SU-DHL-6 (cell line): Measurements from ENCODE around the gene MAN2A2.
A peak's percentile ranks its signal among the peaks of the same experiment; 100 is the strongest.

Experiments used
- H2AFZ ChIP-seq: fragments of 200-600 bp; sonication (generic); 2 replicates; pipeline ENCODE4 v1.6.1; 2014; ENCODE audit warnings: low read depth, mild to moderate bottlenecking, moderate library complexity, mixed read lengths, antibody characterized with exemption, low read length; ENCODE audit not compliant: severe bottlenecking
- H3F3A ChIP-seq: fragments of 200-600 bp; shearing (Covaris generic); 2 replicates; pipeline ENCODE4 v1.6.0; 2016; ENCODE audit warnings: antibody characterized with exemption, mild to moderate bottlenecking; ENCODE audit not compliant: insufficient read depth
- H3K27ac ChIP-seq: fragments of 200-600 bp; sonication (generic); 2 replicates; pipeline ENCODE4 v1.5.1; 2016; ENCODE audit warnings: low read depth, mild to moderate bottlenecking, low read length, moderate library complexity, mixed read lengths
- H3K27me3 ChIP-seq: fragments of 200-600 bp; sonication (generic), shearing (Covaris generic); 2 replicates; pipeline ENCODE4 v1.6.0; 2014; ENCODE audit warnings: mild to moderate bottlenecking, low read length
- H3K36me3 ChIP-seq: fragments of 200-600 bp; sonication (generic); 2 replicates; pipeline ENCODE4 v1.6.1; 2014; ENCODE audit warnings: mild to moderate bottlenecking, low read length, mixed read lengths
- H3K4me2 ChIP-seq: fragments of 300-600, 200-600 bp; shearing (Covaris generic), sonication (generic); 2 replicates; pipeline ENCODE4 v1.6.0; 2014; ENCODE audit warnings: low read length, low read depth, mild to moderate bottlenecking; ENCODE audit not compliant: poor library complexity, severe bottlenecking
- H3K4me3 ChIP-seq: fragments of 200-600 bp; sonication (generic); 2 replicates; pipeline ENCODE4 v1.5.1; 2014; ENCODE audit warnings: antibody characterized with exemption, low read length, mild to moderate bottlenecking, mixed read lengths; ENCODE audit not compliant: insufficient read depth, poor library complexity, severe bottlenecking
- H3K79me2 ChIP-seq: fragments of 200-600 bp; sonication (generic); 2 replicates; pipeline ENCODE4 v1.6.1; 2014; ENCODE audit warnings: mild to moderate bottlenecking, low read length, moderate library complexity; ENCODE audit not compliant: insufficient read depth
- H3K9ac ChIP-seq: fragments of 200-600 bp; sonication (generic); 2 replicates; pipeline ENCODE4 v1.7.0; 2014; ENCODE audit warnings: mild to moderate bottlenecking, low read length
- H3K9me2 ChIP-seq: fragments of 200-600 bp; sonication (generic); replicated peaks from 2 replicates; pipeline ENCODE4 v1.6.1; 2014; ENCODE audit warnings: low read length; ENCODE audit not compliant: insufficient read depth
- H3K9me3 ChIP-seq: fragments of 200-600 bp; sonication (generic); 2 replicates; pipeline ENCODE4 v1.6.1; 2014; ENCODE audit warnings: low read length, mixed read lengths; ENCODE audit not compliant: insufficient read depth
- H4K20me1 ChIP-seq: fragments of 200-600 bp; sonication (generic); 2 replicates; pipeline ENCODE4 v1.6.1; 2014; ENCODE audit warnings: low read depth, mild to moderate bottlenecking, antibody characterized with exemption, low read length, moderate library complexity, mixed read lengths
- CTCF ChIP-seq: fragments of 200-600 bp; sonication (generic); IDR thresholded peaks from one replicate; pipeline ENCODE4 v1.5.1; 2017; ENCODE audit warnings: antibody characterized with exemption, mild to moderate bottlenecking, low read length, moderate library complexity; ENCODE audit not compliant: insufficient read depth, poor library complexity, severe bottlenecking
- EZH2phosphoT487 ChIP-seq: fragments of 200-600 bp; sonication (generic), shearing (Covaris generic); conservative IDR thresholded peaks from 2 replicates; pipeline ENCODE4 v1.6.1; 2018; ENCODE audit warnings: mild to moderate bottlenecking, antibody characterized with exemption, low read length, moderate library complexity, mixed read lengths

The MAN2A2 gene

GRCh38 chr15:90929246-90930019 is 26.3 kb downstream of the MAN2A2 start:
- Histone ChIP-seq H3K9ac (peak overlapping the region; percentile 75), H3K4me2 (peak overlapping the region; percentile 75), H3K9me3 (no peaks in the 10 kb centered on the region), H4K20me1 (no peaks in the 10 kb centered on the region), H3K36me3 (no peaks in the 10 kb centered on the region), H3K9me2 (no peaks in the 10 kb centered on the region), H2AFZ (peak overlapping the region; percentile 56), H3K4me3 (peak overlapping the region; percentile 51), H3K27ac (peak overlapping the region; percentile 85), H3K27me3 (no peaks in the 10 kb centered on the region), H3K79me2 (no peaks in the 10 kb centered on the region), H3F3A (peaks cover 20% of the 10 kb centered on the region)
- TF ChIP-seq CTCF: no peak
- TF ChIP-seq EZH2phosphoT487: no peak

GRCh38 chr15:90930861-90931574 is 27.9 kb downstream of the MAN2A2 start:
- H3K27ac ChIP-seq: peak overlapping the region; percentile 85
- peak overlapping the region; percentile 75 for H3K9ac ChIP-seq

GRCh38 chr15:90931575-90931827 is 28.4 kb downstream of the MAN2A2 start:
- H3K9ac ChIP-seq: peak overlapping the region; percentile 75
- H3K9me3 ChIP-seq: no peaks in the 10 kb centered on the region
- H3K79me2 ChIP-seq: peaks cover 13% of the 10 kb centered on the region
- no peak for TF ChIP-seq CTCF
- TF ChIP-seq EZH2phosphoT487: no peak
- no peak overlapping the region for H2AFZ ChIP-seq
- H3F3A ChIP-seq: peaks cover 20% of the 10 kb centered on the region
- no peaks in the 10 kb centered on the region for H3K9me2 ChIP-seq
- no peaks in the 10 kb centered on the region for H4K20me1 ChIP-seq
- no peaks in the 10 kb centered on the region for H3K27me3 ChIP-seq
- H3K36me3 ChIP-seq: no peaks in the 10 kb centered on the region
- H3K4me3 ChIP-seq: peak overlapping the region; percentile 70
- peak overlapping the region; percentile 75 for H3K4me2 ChIP-seq
- H3K27ac ChIP-seq: peak overlapping the region; percentile 85

More at GRCh38 chr15:90930861-90931574, 27.9 kb downstream of the MAN2A2 start:
- H4K20me1 ChIP-seq: no peaks in the 10 kb centered on the region
- H3K27me3 ChIP-seq: no peaks in the 10 kb centered on the region
- H3K4me2 ChIP-seq: peak overlapping the region; percentile 75
- no peaks in the 10 kb centered on the region for H3K9me3 ChIP-seq
- H3F3A ChIP-seq: peaks cover 20% of the 10 kb centered on the region
- no peak for TF ChIP-seq CTCF
- no peak for TF ChIP-seq EZH2phosphoT487
- H3K36me3 ChIP-seq: no peaks in the 10 kb centered on the region
- H2AFZ ChIP-seq: no peak overlapping the region
- H3K4me3 ChIP-seq: peak overlapping the region; percentile 51
- no peaks in the 10 kb centered on the region for H3K9me2 ChIP-seq
- peaks cover 8% of the 10 kb centered on the region; the same call in 1 of the 2 replicates for H3K79me2 ChIP-seq
